Measurements from ENCODE around the gene KRT31. TPM values are rescaled to one million over a fixed set of nuclear protein-coding genes. Genes with fewer than 3 reads are reported as not detected.

Gene KRT31
- polyA plus RNA-seq, 1 experiment = not detected

GRCh38 chr17:41394254-41394996 lies 3.0 kb downstream of the KRT31 start:
- CTCF ChIA-PET = interaction anchor here (0.6 kb wide), 1 partner anchor 9 kb away, joined by 3 read pairs; no protein-coding TSS in a partner anchor
- TF ChIP-seq CTCF (IDR thresholded peaks at IDR 0.05; ENCODE audit: low read depth, low read length) = no peak
- POLR2A ChIA-PET = no interaction called here

GRCh38 chr17:41393826-41394225 lies 3.6 kb downstream of the KRT31 start:
- ChIA-PET POLR2A (no interaction called here), CTCF (no interaction called here)
- no peaks in the 10 kb centered on the region for H3K27me3 ChIP-seq (ENCODE audit: control insufficient read depth, insufficient read depth, low read length)
- H3K27ac ChIP-seq (ENCODE audit: low read depth, low read length) = no peak overlapping the region
- no peak for DNase-seq (ENCODE audit: low read depth, low spot score)
- H3K9me3 ChIP-seq (ENCODE audit: control insufficient read depth, insufficient read depth, low read length) = no peaks in the 10 kb centered on the region
- no peak for TF ChIP-seq CTCF (IDR thresholded peaks at IDR 0.05; ENCODE audit: low read depth, low read length)
- H3K4me3 ChIP-seq (ENCODE audit: low read depth, low read length) = no peak overlapping the region

More at GRCh38 chr17:41394254-41394996, 3.0 kb downstream of the KRT31 start:
- Histone ChIP-seq H3K27me3 (ENCODE audit: control insufficient read depth, insufficient read depth, low read length) (no peaks in the 10 kb centered on the region), H3K27ac (ENCODE audit: low read depth, low read length) (no peak overlapping the region), H3K9me3 (ENCODE audit: control insufficient read depth, insufficient read depth, low read length) (no peaks in the 10 kb centered on the region), H3K4me3 (ENCODE audit: low read depth, low read length) (no peak overlapping the region)
- no peak for DNase-seq (ENCODE audit: low read depth, low spot score)

- ChIA-PET POLR2A (no interaction called here), CTCF (no interaction called here)
- no peak overlapping the region for H3K27ac ChIP-seq (ENCODE audit: low read depth, low read length)
- no peak for TF ChIP-seq CTCF (IDR thresholded peaks at IDR 0.05; ENCODE audit: low read depth, low read length)
- no peaks in the 10 kb centered on the region for H3K9me3 ChIP-seq (ENCODE audit: control insufficient read depth, insufficient read depth, low read length)
- no peak for DNase-seq (ENCODE audit: low read depth, low spot score)
- H3K4me3 ChIP-seq (ENCODE audit: low read depth, low read length) = no peak overlapping the region
- H3K27me3 ChIP-seq (ENCODE audit: control insufficient read depth, insufficient read depth, low read length) = no peaks in the 10 kb centered on the region
Observed at GRCh38 chr17:41393294-41393693, 4.1 kb downstream of the KRT31 start.

- Histone ChIP-seq H3K9me3 (ENCODE audit: control insufficient read depth, insufficient read depth, low read length) (no peaks in the 10 kb centered on the region), H3K27ac (ENCODE audit: low read depth, low read length) (no peak overlapping the region), H3K27me3 (ENCODE audit: control insufficient read depth, insufficient read depth, low read length) (no peaks in the 10 kb centered on the region), H3K4me3 (ENCODE audit: low read depth, low read length) (no peak overlapping the region)
- DNase-seq (ENCODE audit: low read depth, low spot score) = no peak
- no peak for TF ChIP-seq CTCF (IDR thresholded peaks at IDR 0.05; ENCODE audit: low read depth, low read length)
- POLR2A ChIA-PET = no interaction called here
- CTCF ChIA-PET = interaction anchor here (2.0 kb wide), 1 partner anchor 157 kb away, joined by 7 read pairs; no protein-coding TSS in a partner anchor
Observed at GRCh38 chr17:41392278-41392677, 5.1 kb downstream of the KRT31 start.

GRCh38 chr17:41391535-41391934 lies 5.9 kb downstream of the KRT31 start:
- TF ChIP-seq CTCF (IDR thresholded peaks at IDR 0.05; ENCODE audit: low read depth, low read length) = no peak
- Histone ChIP-seq H3K27ac (ENCODE audit: low read depth, low read length) (no peak overlapping the region), H3K4me3 (ENCODE audit: low read depth, low read length) (no peak overlapping the region), H3K9me3 (ENCODE audit: control insufficient read depth, insufficient read depth, low read length) (no peaks in the 10 kb centered on the region), H3K27me3 (ENCODE audit: control insufficient read depth, insufficient read depth, low read length) (no peaks in the 10 kb centered on the region)
- POLR2A ChIA-PET = no interaction called here
- no peak for DNase-seq (ENCODE audit: low read depth, low spot score)
- CTCF ChIA-PET = interaction anchor here (2.0 kb wide), 1 partner anchor 157 kb away, joined by 7 read pairs; no protein-coding TSS in a partner anchor
